LNCaP clone FGC (cell line): ENCODE data around the gene IGF2R.

Source experiments
- DNase-seq: peaks from one replicate; pipeline ENCODE4 v3.0.0-alpha.2; 2011; ENCODE audit warnings: low read depth
- H3K4me3 ChIP-seq: 2 replicates; pipeline ENCODE4 v1.5.1; 2011; ENCODE audit warnings: mild to moderate bottlenecking, low read depth, low read length, control low read depth
- TF ChIP-seq, protein P1 (sequence below): IDR thresholded peaks from 2 replicates; pipeline ENCODE4 v1.5.1; 2012; ENCODE audit warnings: mild to moderate bottlenecking; ENCODE audit not compliant: control insufficient read depth, insufficient read depth; ENCODE audit errors: extremely low read depth

Gene IGF2R

GRCh38 chr6:160054913-160055312, 86.0 kb downstream of the IGF2R start:
- no peak overlapping the region for H3K4me3 ChIP-seq
- TF ChIP-seq, protein P1, sequence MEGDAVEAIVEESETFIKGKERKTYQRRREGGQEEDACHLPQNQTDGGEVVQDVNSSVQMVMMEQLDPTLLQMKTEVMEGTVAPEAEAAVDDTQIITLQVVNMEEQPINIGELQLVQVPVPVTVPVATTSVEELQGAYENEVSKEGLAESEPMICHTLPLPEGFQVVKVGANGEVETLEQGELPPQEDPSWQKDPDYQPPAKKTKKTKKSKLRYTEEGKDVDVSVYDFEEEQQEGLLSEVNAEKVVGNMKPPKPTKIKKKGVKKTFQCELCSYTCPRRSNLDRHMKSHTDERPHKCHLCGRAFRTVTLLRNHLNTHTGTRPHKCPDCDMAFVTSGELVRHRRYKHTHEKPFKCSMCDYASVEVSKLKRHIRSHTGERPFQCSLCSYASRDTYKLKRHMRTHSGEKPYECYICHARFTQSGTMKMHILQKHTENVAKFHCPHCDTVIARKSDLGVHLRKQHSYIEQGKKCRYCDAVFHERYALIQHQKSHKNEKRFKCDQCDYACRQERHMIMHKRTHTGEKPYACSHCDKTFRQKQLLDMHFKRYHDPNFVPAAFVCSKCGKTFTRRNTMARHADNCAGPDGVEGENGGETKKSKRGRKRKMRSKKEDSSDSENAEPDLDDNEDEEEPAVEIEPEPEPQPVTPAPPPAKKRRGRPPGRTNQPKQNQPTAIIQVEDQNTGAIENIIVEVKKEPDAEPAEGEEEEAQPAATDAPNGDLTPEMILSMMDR: no peak
- no peak for DNase-seq

- no peak overlapping the region for H3K4me3 ChIP-seq
- TF ChIP-seq, protein P1: no peak
- DNase-seq: no peak
Observed at GRCh38 chr6:160055378-160055777, 86.5 kb downstream of the IGF2R start.

- TF ChIP-seq, protein P1: no peak
- no peak for DNase-seq
- no peak overlapping the region for H3K4me3 ChIP-seq
Observed at GRCh38 chr6:160055813-160056212, 86.9 kb downstream of the IGF2R start.

DNA sequence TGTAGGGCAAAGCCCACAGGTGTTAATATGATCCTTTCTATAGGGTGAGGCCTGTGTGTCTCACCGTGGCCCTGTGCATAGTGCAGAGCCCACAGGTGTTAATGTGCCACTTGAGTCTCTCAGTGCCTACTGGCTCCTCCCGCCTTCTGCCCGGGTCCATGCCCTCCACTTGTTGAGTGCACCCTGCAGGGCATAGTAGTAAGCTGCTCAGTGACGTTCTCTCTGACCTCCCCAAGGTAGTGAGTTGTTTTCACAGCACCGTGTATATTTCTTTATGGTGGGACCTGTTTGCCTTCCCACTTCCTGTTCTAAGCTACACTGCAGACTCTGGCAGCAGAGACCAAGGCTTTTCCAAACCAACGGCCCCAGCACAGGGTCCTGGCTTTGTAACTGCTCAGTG, 88.2 kb downstream of the IGF2R start:
- TF ChIP-seq, protein P1: no peak
- no peak for DNase-seq
- no peak overlapping the region for H3K4me3 ChIP-seq

DNA sequence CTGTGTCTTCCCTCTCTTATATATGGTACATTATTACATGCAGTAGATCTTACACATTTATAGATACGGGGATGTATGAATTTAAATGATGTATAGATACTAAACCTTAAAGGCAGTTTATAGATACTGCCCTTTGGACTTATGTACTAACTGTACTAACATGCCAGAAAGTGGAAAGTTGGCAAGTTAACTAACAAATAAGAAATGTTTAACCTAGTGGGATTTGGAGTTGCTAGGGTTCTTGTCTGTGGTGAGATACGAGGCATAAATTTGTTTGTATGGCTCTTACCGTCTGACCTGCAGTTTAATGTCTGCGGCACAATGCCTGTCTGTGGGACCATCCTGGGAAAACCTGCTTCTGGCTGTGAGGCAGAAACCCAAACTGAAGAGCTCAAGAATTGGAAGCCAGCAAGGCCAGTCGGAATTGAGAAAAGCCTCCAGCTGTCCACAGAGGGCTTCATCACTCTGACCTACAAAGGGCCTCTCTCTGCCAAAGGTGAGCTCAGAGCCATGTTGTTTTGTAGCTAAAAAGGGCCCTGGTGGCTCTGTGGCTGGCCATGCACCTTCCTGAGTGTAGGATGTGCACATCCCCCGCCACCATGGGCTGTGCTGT, 89.8 kb downstream of the IGF2R start:
- TF ChIP-seq, protein P1: no peak
- H3K4me3 ChIP-seq: no peak overlapping the region
- DNase-seq: no peak

GRCh38 chr6:160060221-160060620, 91.3 kb downstream of the IGF2R start:
- TF ChIP-seq, protein P1: no peak
- no peak for DNase-seq
- no peak overlapping the region for H3K4me3 ChIP-seq

GRCh38 chr6:160060920-160061447, 92.1 kb downstream of the IGF2R start:
- no peak for DNase-seq
- H3K4me3 ChIP-seq: no peak overlapping the region
- TF ChIP-seq, protein P1: no peak
